ENCODE data around the gene HERPUD1.
"Not testable (repeated sequence)": the region's sequence is repeated elsewhere in the genome, so short reads cannot be mapped to it uniquely, and the experiment has no call there.

The HERPUD1 gene

GRCh38 chr16:56961851-56962281 is 29.9 kb downstream of the HERPUD1 start, which contains the start of gene CETP:
Gene CETP, plus strand, starts transcription at chr16:56961950. Its CDS starts 30 bp downstream, at chr16:56961980.
- DNase-seq: no peak

- DNase-seq: peak; percentile 88
Observed at GRCh38 chr16:56964243-56965148, 32.6 kb downstream of the HERPUD1 start.

- no peak for DNase-seq
Observed at GRCh38 chr16:56965149-56966092, 33.5 kb downstream of the HERPUD1 start.

- DNase-seq: no peak
Observed at GRCh38 chr16:56966093-56966475, 34.1 kb downstream of the HERPUD1 start.

- DNase-seq: no peak
Observed at GRCh38 chr16:56967733-56968132, 35.8 kb downstream of the HERPUD1 start.

GRCh38 chr16:56969769-56970168 is 37.8 kb downstream of the HERPUD1 start:
- no peak for DNase-seq

- no peak for DNase-seq
Observed at GRCh38 chr16:56970934-56971767, 39.2 kb downstream of the HERPUD1 start.

GRCh38 chr16:56971768-56972043 is 39.8 kb downstream of the HERPUD1 start:
- DNase-seq: no peak

- no peak for DNase-seq
Observed at GRCh38 chr16:56972403-56973293, 40.7 kb downstream of the HERPUD1 start.

- DNase-seq: no peak
Observed at GRCh38 chr16:56973294-56973689, 41.4 kb downstream of the HERPUD1 start.

GRCh38 chr16:56973899-56974298 is 42.0 kb downstream of the HERPUD1 start:
- DNase-seq: not testable (repeated sequence)

GRCh38 chr16:56974549-56975300 is 42.8 kb downstream of the HERPUD1 start:
- no peak for DNase-seq

GRCh38 chr16:56975714-56976113 is 43.8 kb downstream of the HERPUD1 start:
- DNase-seq: no peak

- DNase-seq: no peak
Observed at GRCh38 chr16:56977216-56977615, 45.3 kb downstream of the HERPUD1 start.

GRCh38 chr16:56977823-56978430 is 46.0 kb downstream of the HERPUD1 start:
- DNase-seq: no peak

- DNase-seq: no peak
Observed at GRCh38 chr16:56980201-56980535, 48.2 kb downstream of the HERPUD1 start.

GRCh38 chr16:56980792-56981724 is 49.1 kb downstream of the HERPUD1 start:
- DNase-seq: no peak

GRCh38 chr16:56981729-56982271 is 49.9 kb downstream of the HERPUD1 start:
- DNase-seq: no peak

- no peak for DNase-seq
Observed at GRCh38 chr16:56982695-56983094, 50.8 kb downstream of the HERPUD1 start.
